ENCODE results near the gene KCNJ12.
"Not testable (repeated sequence)": the region's sequence is repeated elsewhere in the genome, so short reads cannot be mapped to it uniquely, and the experiment has no call there.

Gene KCNJ12

GRCh38 chr17:21349358-21350050 is 26.7 kb upstream of the KCNJ12 start:
- DNase-seq = not testable (repeated sequence)

- DNase-seq = not testable (repeated sequence)
Measured at GRCh38 chr17:21350495-21350894, 25.7 kb upstream of the KCNJ12 start.

- no peak for DNase-seq
Measured at GRCh38 chr17:21351366-21352065, 24.6 kb upstream of the KCNJ12 start.

GRCh38 chr17:21352221-21352980 is 23.8 kb upstream of the KCNJ12 start:
- DNase-seq = no peak

- no peak for DNase-seq
Measured at GRCh38 chr17:21352981-21353265, 23.2 kb upstream of the KCNJ12 start.

GRCh38 chr17:21353326-21354010 is 22.7 kb upstream of the KCNJ12 start:
- peak; percentile 26 for DNase-seq

GRCh38 chr17:21354796-21355385 is 21.3 kb upstream of the KCNJ12 start:
- no peak for DNase-seq

- DNase-seq = no peak
Measured at GRCh38 chr17:21355586-21355985, 20.6 kb upstream of the KCNJ12 start.

GRCh38 chr17:21356537-21357127 is 19.5 kb upstream of the KCNJ12 start:
- DNase-seq = no peak

- DNase-seq = no peak
Measured at GRCh38 chr17:21357281-21357680, 18.9 kb upstream of the KCNJ12 start.

- DNase-seq = no peak
Measured at GRCh38 chr17:21357696-21358656, 18.2 kb upstream of the KCNJ12 start.

GRCh38 chr17:21358682-21359482 is 17.3 kb upstream of the KCNJ12 start:
- no peak for DNase-seq

- no peak for DNase-seq
Measured at GRCh38 chr17:21359483-21359840, 16.7 kb upstream of the KCNJ12 start.

GRCh38 chr17:21360048-21360447 is 16.1 kb upstream of the KCNJ12 start:
- DNase-seq = no peak

- DNase-seq = no peak
Measured at GRCh38 chr17:21361020-21361809, 14.9 kb upstream of the KCNJ12 start.

GRCh38 chr17:21362331-21362931 is 13.7 kb upstream of the KCNJ12 start:
- no peak for DNase-seq

GRCh38 chr17:21363776-21364642 is 12.1 kb upstream of the KCNJ12 start:
- DNase-seq = no peak

GRCh38 chr17:21365016-21365415 is 11.1 kb upstream of the KCNJ12 start:
- no peak for DNase-seq

All from fibroblast of upper back skin (primary cell).